ENCODE results near the gene RPRD1A.

Gene RPRD1A

GRCh38 chr18:35962320-35962719 lies 105.0 kb downstream of the RPRD1A start:
- DNase-seq, result no peak

DNA sequence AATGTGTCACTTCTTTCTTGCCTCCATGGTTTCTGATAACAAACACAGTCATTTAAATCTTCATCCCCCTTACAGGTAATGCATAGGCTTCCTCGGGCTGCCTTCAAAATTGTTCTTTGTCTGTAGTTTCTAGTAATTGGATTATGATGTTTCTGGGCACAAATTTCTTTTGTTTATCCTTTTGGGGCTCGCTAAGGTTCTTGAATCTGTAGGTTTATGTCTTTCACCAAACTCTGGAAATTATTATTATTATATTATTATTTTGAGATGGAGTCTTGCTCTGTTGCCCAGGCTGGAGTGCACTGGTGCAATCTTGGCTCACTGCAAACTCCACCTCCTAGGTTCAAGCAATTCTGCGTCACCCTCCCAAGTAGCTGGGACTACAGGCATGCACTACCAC lies 111.1 kb downstream of the RPRD1A start:
- no peak for DNase-seq

- no peak for DNase-seq
Measured at GRCh38 chr18:35953688-35954087, 113.7 kb downstream of the RPRD1A start.

GRCh38 chr18:35950628-35950982 lies 116.8 kb downstream of the RPRD1A start:
- DNase-seq, result no peak

GRCh38 chr18:35949903-35950627 lies 117.3 kb downstream of the RPRD1A start:
- peak; percentile 37 for DNase-seq

- DNase-seq, result no peak
Measured at GRCh38 chr18:35949090-35949489, 118.3 kb downstream of the RPRD1A start.

DNA sequence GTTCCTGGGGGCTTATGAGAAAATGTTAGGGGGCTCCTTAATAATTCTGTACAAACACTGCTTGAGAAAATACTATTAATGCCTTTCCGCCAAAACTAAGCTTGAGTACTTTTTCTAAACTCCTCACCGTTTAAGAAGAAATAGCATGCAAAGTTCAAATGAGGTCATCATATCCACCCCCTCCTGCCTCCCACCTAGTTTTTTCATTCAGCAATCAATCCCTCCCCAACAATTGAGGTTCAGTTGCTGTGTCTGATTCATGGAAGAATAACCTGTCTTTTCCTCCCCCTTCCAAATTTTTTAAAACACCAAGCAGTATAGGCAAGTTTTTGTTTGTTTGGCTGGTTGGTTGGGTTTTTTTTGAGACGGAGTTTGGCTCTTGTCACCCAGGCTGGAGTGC lies 119.3 kb downstream of the RPRD1A start:
- DNase-seq, result no peak

DNA sequence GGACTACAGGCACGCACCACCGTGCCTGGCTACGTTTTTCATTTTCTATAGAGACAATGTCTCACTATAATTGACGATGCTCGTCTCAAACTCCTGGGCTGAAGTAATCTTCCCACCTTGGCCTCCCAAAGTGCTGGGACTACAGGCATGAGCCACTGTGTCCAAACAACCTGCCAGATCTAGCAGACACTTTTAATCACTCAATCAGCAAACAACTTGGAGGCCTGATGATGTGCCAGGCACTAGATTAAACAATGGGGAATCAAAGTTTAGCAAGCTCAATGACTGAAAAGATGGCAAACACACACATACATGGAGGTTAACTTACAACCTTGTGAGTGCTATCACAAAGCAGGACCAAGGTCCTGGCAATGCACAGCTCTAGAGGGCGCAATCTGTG lies 124.7 kb downstream of the RPRD1A start:
- DNase-seq, result no peak

- no peak for DNase-seq
Measured at GRCh38 chr18:35942133-35942532, 125.2 kb downstream of the RPRD1A start.

DNA sequence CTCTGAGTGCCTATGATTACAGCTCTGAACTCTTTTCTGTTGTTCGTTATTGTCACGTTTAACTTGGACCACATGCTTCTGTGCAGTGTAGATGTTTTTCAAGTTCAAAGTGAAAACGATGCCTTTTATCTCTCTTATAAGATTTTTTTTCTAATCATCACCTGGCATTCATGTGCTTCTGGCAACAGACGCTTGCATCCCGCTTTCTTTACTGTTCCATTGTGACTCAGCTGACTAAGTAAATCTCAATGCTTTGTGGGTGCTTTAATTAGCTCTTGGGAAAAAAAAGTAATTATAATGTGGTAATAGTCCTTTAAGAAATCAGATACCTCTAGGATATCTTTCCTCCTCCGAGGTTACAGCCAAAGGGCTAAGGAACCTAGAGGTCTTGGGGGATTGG lies 126.1 kb downstream of the RPRD1A start:
- DNase-seq, result no peak
